H1 (cell line): ENCODE data around the gene TUBA8. TPM values are rescaled to one million over a fixed set of nuclear protein-coding genes. Genes with fewer than 3 reads are reported as not detected.

ENCODE experiments used
- CTCF ChIA-PET: fragments of 300-600 bp; sonication (Branson Sonifier 250); formaldehyde crosslinking; loops from one replicate; lab custom pipeline; 2021; ENCODE audit not compliant: partially characterized antibody; lab: Charles Lee
- POLR2A ChIA-PET: fragments of 300-600 bp; sonication (Branson Sonifier 250); formaldehyde crosslinking; loops from one replicate; lab custom pipeline; 2021; ENCODE audit warnings: inconsistent platforms; ENCODE audit not compliant: partially characterized antibody; lab: Charles Lee
- DNase-seq, 2 experiments: peaks; one replicate each; pipeline versions ENCODE4 v3.0.0 to v3.0.0-alpha.2; 2010 to 2022; ENCODE audit warnings: low spot score in 2 of 2, low read depth in 1 of 2, mixed read lengths in 1 of 2
- FAIRE-seq: peaks from 2 replicates; lab custom pipeline; 2011; peaks lifted over from hg19 to GRCh38; lab: Jason Lieb, UNC
- H2AFZ ChIP-seq: 2 replicates; pipeline ENCODE4 v1.8.1; 2012; ENCODE audit warnings: low read length, inconsistent platforms
- H2AK5ac ChIP-seq: 2 replicates; pipeline ENCODE4 v1.6.1; 2013; ENCODE audit warnings: low read depth, low read length
- H2BK120ac ChIP-seq: replicated peaks from 2 replicates; pipeline ENCODE3; 2013; ENCODE audit warnings: low read depth, low read length, inconsistent platforms
- H2BK12ac ChIP-seq: 2 replicates; pipeline ENCODE4 v1.6.1; 2013; ENCODE audit warnings: low read depth, low read length
- H2BK15ac ChIP-seq: 2 replicates; pipeline ENCODE4 v1.6.1; 2013; ENCODE audit warnings: low read length
- H2BK20ac ChIP-seq: 2 replicates; pipeline ENCODE4 v1.6.1; 2013; ENCODE audit warnings: low read length
- H2BK5ac ChIP-seq: 2 replicates; pipeline ENCODE4 v1.6.1; 2013; ENCODE audit warnings: low read depth, low read length
- H3K14ac ChIP-seq: 2 replicates; pipeline ENCODE4 v1.6.1; 2013; ENCODE audit warnings: inconsistent platforms; ENCODE audit not compliant: insufficient read length
- H3K18ac ChIP-seq: 2 replicates; pipeline ENCODE4 v1.6.1; 2013; ENCODE audit warnings: low read length; ENCODE audit errors: extremely low read depth
- H3K23ac ChIP-seq: 2 replicates; pipeline ENCODE4 v1.6.1; 2013; ENCODE audit warnings: inconsistent platforms; ENCODE audit not compliant: insufficient read length
- H3K23me2 ChIP-seq: 2 replicates; pipeline ENCODE4 v1.6.1; 2013; ENCODE audit warnings: low read depth, low read length
- H3K27ac ChIP-seq: 2 replicates; pipeline ENCODE4 v1.6.1; 2011; ENCODE audit warnings: low read depth, low read length, inconsistent platforms
- H3K27me3 ChIP-seq, 4 experiments: replicated peaks in 1 of 4; 1 replicate in 1 of 4; 2 replicates in 3 of 4; pipeline versions ENCODE4 v1.6.1 to v1.8.1; 2011 to 2013; ENCODE audit warnings: low read length in 3 of 4, mild to moderate bottlenecking in 3 of 4, inconsistent platforms in 2 of 4, mixed read lengths in 2 of 4, moderate library complexity in 1 of 4; ENCODE audit not compliant: control insufficient read depth in 3 of 4, insufficient read depth in 3 of 4; ENCODE audit errors: extremely low read depth in 1 of 4
- H3K36me3 ChIP-seq, 4 experiments: 2 replicates each; pipeline versions ENCODE4 v1.6.1 to v1.8.1; 2011 to 2013; ENCODE audit warnings: mild to moderate bottlenecking in 4 of 4, low read length in 3 of 4, moderate library complexity in 2 of 4, control low read depth in 1 of 4, inconsistent platforms in 1 of 4; ENCODE audit not compliant: insufficient read depth in 4 of 4, control insufficient read depth in 2 of 4
- H3K4ac ChIP-seq: replicated peaks from 2 replicates; pipeline ENCODE3; 2013; ENCODE audit warnings: low read length, low read depth, mixed read lengths, inconsistent platforms; ENCODE audit not compliant: insufficient read length
- H3K4me1 ChIP-seq, 4 experiments: replicated peaks in 1 of 4; 1 replicate in 1 of 4; 2 replicates in 3 of 4; pipeline versions ENCODE4 v1.6.1 to v1.8.1; 2011 to 2013; ENCODE audit warnings: low read length in 3 of 4, inconsistent platforms in 2 of 4, mixed read lengths in 1 of 4; ENCODE audit not compliant: insufficient read depth in 4 of 4, control insufficient read depth in 3 of 4
- H3K4me2 ChIP-seq, 2 experiments: 2 replicates each; pipeline versions ENCODE4 v1.6.1 to v1.8.1; 2011 to 2013; ENCODE audit warnings: low read depth in 2 of 2, low read length in 2 of 2, control low read depth in 1 of 2, inconsistent platforms in 1 of 2, mild to moderate bottlenecking in 1 of 2; ENCODE audit not compliant: insufficient read depth in 1 of 2
- H3K4me3 ChIP-seq, 4 experiments: fragments of 200-600, 300-600 bp in 1 of 4; sonication (generic), shearing (Covaris generic), sonication (Bioruptor Twin) in 1 of 4; 2 replicates each; pipeline versions ENCODE4 v1.5.1 to v1.8.1; 2011 to 2016; ENCODE audit warnings: low read length in 4 of 4, low read depth in 3 of 4, control low read depth in 2 of 4, inconsistent platforms in 2 of 4, mild to moderate bottlenecking in 2 of 4, mixed read lengths in 1 of 4, moderate library complexity in 1 of 4; ENCODE audit not compliant: insufficient read depth in 2 of 4; ENCODE audit errors: extremely low read depth in 1 of 4
- H3K56ac ChIP-seq: replicated peaks from 2 replicates; pipeline ENCODE3; 2013; ENCODE audit warnings: low read depth, mild to moderate bottlenecking, mixed read lengths, low read length, inconsistent platforms; ENCODE audit not compliant: insufficient read length
- H3K79me1 ChIP-seq: 2 replicates; pipeline ENCODE4 v1.6.1; 2013; ENCODE audit warnings: low read depth, low read length, control low read depth
- H3K79me2 ChIP-seq, 2 experiments: 2 replicates each; pipeline versions ENCODE4 v1.6.1 to v1.8.1; 2012 to 2013; ENCODE audit warnings: low read length in 2 of 2, mild to moderate bottlenecking in 2 of 2, inconsistent platforms in 1 of 2; ENCODE audit not compliant: insufficient read depth in 2 of 2, control insufficient read depth in 1 of 2
- H3K9ac ChIP-seq, 4 experiments: replicated peaks in 1 of 4; 1 replicate in 1 of 4; 2 replicates in 3 of 4; pipeline versions ENCODE4 v1.6.1 to v1.8.1; 2011 to 2013; ENCODE audit warnings: low read depth in 3 of 4, low read length in 3 of 4, control low read depth in 2 of 4, mild to moderate bottlenecking in 2 of 4, moderate library complexity in 2 of 4, inconsistent platforms in 1 of 4; ENCODE audit errors: extremely low read depth in 1 of 4
- H3K9me3 ChIP-seq, 2 experiments: 2 replicates each; pipeline versions ENCODE4 v1.6.1 to v1.8.1; 2012 to 2013; ENCODE audit warnings: mild to moderate bottlenecking in 2 of 2, moderate library complexity in 2 of 2, control low read depth in 1 of 2, inconsistent platforms in 1 of 2, low read depth in 1 of 2, low read length in 1 of 2, mixed read lengths in 1 of 2; ENCODE audit not compliant: insufficient read depth in 2 of 2
- H4K20me1 ChIP-seq, 2 experiments: replicated peaks in 1 of 2; 2 replicates each; pipeline versions ENCODE3 to v1.8.1; 2011 to 2013; ENCODE audit warnings: inconsistent platforms in 2 of 2, low read length in 2 of 2, mild to moderate bottlenecking in 1 of 2; ENCODE audit not compliant: insufficient read depth in 2 of 2, control insufficient read depth in 1 of 2
- H4K5ac ChIP-seq: 2 replicates; pipeline ENCODE4 v1.6.1; 2013; ENCODE audit warnings: low read length, low read depth, mixed read lengths, inconsistent platforms; ENCODE audit not compliant: insufficient read length
- H4K8ac ChIP-seq: 2 replicates; pipeline ENCODE4 v1.8.0; 2013; ENCODE audit warnings: mild to moderate bottlenecking, moderate library complexity, low read length, inconsistent platforms; ENCODE audit not compliant: insufficient read depth; ENCODE audit errors: extremely low read depth
- H4K91ac ChIP-seq: replicated peaks from 2 replicates; pipeline ENCODE3; 2013; ENCODE audit warnings: low read length, mixed read lengths, inconsistent platforms; ENCODE audit not compliant: insufficient read length
- EZH2 ChIP-seq: fragments of 200-600 bp; sonication (generic); IDR thresholded peaks from 2 replicates; pipeline ENCODE4 v1.7.1; 2012; ENCODE audit warnings: low read depth, mild to moderate bottlenecking, moderate library complexity, low read length, inconsistent platforms; ENCODE audit not compliant: severe bottlenecking
- WGBS, 2 experiments: shearing (Covaris generic) in 1 of 2; methylation state at CpG; one replicate each; pipeline versions ENCODE4 v1.1.6 to v1.1.7; 2013 to 2015; ENCODE audit warnings: low lambda C conversion rate in 2 of 2, mixed read lengths in 2 of 2, inconsistent platforms in 1 of 2, low coverage in 1 of 2, missing lambda C conversion rate in 1 of 2; ENCODE audit not compliant: insufficient replicate concordance in 2 of 2, insufficient coverage in 1 of 2, insufficient read length in 1 of 2; ENCODE audit errors: extremely low coverage in 1 of 2, missing lambda C conversion rate in 1 of 2; 5-methylcytosine and 5-hydroxymethylcytosine counted together
- polyA plus RNA-seq, 7 experiments: library from polyadenylated mRNA; depleted of rRNA in 3 of 7; stranded (reverse) in 5 of 7; unstranded in 2 of 7; fragments of >200 nt in 5 of 7; fragments of 200-250 nt in 2 of 7; gene quantifications; 1 replicate in 5 of 7; 2 replicates in 1 of 7; 4 replicates in 1 of 7; pipeline versions ENCODE4 v1.2.1 to v1.2.3, GENCODE V29; 2011 to 2013; ENCODE audit warnings: missing spikeins in 2 of 7, mixed read lengths in 2 of 7
- total RNA-seq: library from RNA; stranded (reverse); fragmentation: NEBNext Ultra II Directional; extraction: Animal tissue kit (Norgen Biotek cat#: 25700); gene quantifications from 2 replicates; pipeline ENCODE4 v1.2.1, GENCODE V29; 2021

TUBA8 gene
- total and polyA plus RNA-seq, 2 of the 8 experiments (the other 6 are each of a cell fraction or from before 2014, with no cell fraction given) = 1.0 to 4.0 TPM

DNA sequence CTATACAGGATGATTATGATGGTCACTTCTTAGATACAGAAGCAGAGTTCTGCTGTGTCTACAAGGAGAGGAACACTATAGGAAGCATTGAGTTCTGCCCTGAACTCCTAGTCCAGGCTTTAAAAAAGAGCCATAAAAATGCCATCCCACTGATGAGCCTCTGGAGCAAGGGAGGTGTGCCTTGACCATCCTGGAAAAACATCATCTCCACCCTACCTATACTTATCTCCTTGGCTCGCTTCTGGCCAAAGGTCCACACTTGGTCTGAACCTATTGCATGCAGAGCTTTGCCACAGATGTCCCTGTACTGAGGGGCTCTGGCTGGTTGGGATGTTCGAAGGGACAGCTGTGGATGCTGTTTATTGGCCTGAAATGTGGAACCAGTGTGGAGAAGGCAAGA is 37.1 kb upstream of the TUBA8 start:
- H2BK5ac ChIP-seq = no peak overlapping the region
- no peak overlapping the region for H2BK15ac ChIP-seq
- no peak overlapping the region for H4K5ac ChIP-seq
- FAIRE-seq (no peak), DNase-seq (no peak)
- H4K8ac ChIP-seq = no peak overlapping the region
- H3K18ac ChIP-seq = no peak overlapping the region
- no peaks in the 10 kb centered on the region for H3K79me1 ChIP-seq
- H3K23ac ChIP-seq = no peak overlapping the region
- peaks cover 2% of the 10 kb centered on the region; the same call in 1 of the 2 replicates for H3K23me2 ChIP-seq
- no peaks in the 10 kb centered on the region for H3K4me1 ChIP-seq
- ChIA-PET CTCF (interaction anchor here (0.6 to 11.5 kb wide), 9 partner anchors 9 to 323 kb away, joined by 4 to 163 read pairs (median 20); no protein-coding TSS in a partner anchor), POLR2A (interaction anchor here (0.5 kb wide), 1 partner anchor 306 kb away, joined by 3 read pairs; no protein-coding TSS in a partner anchor)
- no peak overlapping the region for H2AK5ac ChIP-seq
- peaks cover 0 to 4% of the 10 kb centered on the region in 2 experiments; a peak in 3 of 4 replicates for H3K79me2 ChIP-seq
- H2BK12ac ChIP-seq = no peak overlapping the region
- H3K36me3 ChIP-seq = no peaks in the 10 kb centered on the region
- no peak overlapping the region for H2AFZ ChIP-seq
- H3K4me2 ChIP-seq = no peak overlapping the region
- H3K4ac ChIP-seq = no peak overlapping the region
- no peak overlapping the region for H2BK20ac ChIP-seq
- H3K27ac ChIP-seq = no peak overlapping the region
- H4K91ac ChIP-seq = no peak overlapping the region
- no peak overlapping the region for H3K9ac ChIP-seq
- H3K56ac ChIP-seq = no peak overlapping the region
- H2BK120ac ChIP-seq = no peak overlapping the region
- H3K14ac ChIP-seq = no peak overlapping the region
- no peak overlapping the region for H3K4me3 ChIP-seq
- H4K20me1 ChIP-seq = no peaks in the 10 kb centered on the region
- WGBS, 2 experiments = 85% methylated on average over 2 of the region's 2 CpGs; no CpG with 5 or more reads in 1 of the 2 experiments
- no peaks in the 10 kb centered on the region; a peak in 1 of 7 replicates for H3K27me3 ChIP-seq
- no peaks in the 10 kb centered on the region for H3K9me3 ChIP-seq
- TF ChIP-seq EZH2 = no peak
